HL-60/S4 (cell line): Measurements from ENCODE around the gene ZNF341.

Source experiments
- in situ Hi-C: fragments of 300-500 bp; cut with MboI; formaldehyde crosslinking; loops from 2 replicates; pipeline ENCODE4 v1.14.3; 2022; ENCODE audit warnings: low sequenced_read_pairs

ZNF341 gene

GRCh38 chr20:33821270-33821836 is 89.6 kb downstream of the ZNF341 start:
- in situ Hi-C loops = no loop called here

GRCh38 chr20:33822423-33822822 is 90.6 kb downstream of the ZNF341 start:
- in situ Hi-C loops = no loop called here

DNA sequence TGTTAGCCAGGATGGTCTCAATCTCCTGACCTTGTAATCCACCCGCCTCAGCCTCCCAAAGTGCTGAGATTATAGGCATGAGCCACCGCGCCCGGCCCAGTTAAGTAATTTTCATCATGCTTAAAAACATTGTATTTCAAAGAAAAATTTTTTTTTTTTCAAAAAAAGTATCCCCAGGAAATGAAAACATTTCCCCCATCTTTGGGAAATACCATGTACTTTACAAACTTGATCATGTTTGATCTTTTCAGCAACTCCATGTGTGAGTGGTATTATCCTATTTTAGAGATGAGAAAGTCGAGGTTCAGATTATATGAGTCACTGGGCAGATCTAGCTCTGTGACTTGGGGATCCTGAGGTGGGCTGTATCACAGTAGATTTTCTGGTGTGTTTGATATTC is 91.2 kb downstream of the ZNF341 start:
- in situ Hi-C loops = no loop called here

GRCh38 chr20:33824852-33825251 is 93.1 kb downstream of the ZNF341 start:
- in situ Hi-C loops = no loop called here

DNA sequence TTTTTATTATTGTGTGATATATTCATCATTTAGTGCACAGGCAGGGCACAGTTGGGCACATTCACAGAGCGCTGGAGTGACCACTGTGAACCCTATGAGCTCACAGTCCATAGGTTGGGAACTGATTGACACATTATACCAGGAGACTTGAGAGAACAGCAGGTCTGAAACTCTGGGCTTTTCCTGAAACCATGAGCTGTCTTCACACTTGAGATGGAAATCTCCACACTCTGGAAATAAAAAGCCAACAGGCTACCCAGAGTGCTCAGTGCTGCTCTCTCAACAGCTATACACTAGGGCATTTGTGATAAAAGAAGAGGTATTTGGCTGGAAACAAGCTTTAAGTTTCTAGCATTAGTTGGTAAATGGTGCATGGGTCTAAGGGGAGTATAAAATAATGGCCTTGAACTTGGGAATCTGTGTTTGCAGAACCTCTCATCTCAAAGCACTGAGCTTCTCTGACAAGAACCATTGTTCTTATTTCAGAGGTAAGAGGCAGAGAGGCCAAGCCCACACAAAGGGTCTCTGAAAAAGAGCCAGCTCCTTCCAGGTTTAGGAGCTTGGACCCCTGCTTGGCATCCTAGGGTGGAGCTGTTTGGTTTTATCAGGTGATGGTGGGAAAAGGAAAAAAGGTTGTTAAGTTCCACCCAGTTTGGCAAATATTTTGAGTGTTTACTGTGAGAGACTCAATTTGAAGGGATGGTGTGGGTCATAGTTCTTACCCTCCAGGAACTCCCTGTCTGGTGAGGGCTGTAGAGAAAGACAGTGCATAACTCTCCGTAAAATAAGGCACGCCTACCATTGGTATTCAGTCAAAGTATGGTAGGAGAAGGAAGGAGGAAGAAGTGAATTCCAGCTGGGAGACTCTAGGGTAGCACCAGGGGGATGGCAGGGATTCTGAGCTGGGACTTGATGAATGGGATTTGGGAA is 93.8 kb downstream of the ZNF341 start:
- in situ Hi-C loops = no loop called here

DNA sequence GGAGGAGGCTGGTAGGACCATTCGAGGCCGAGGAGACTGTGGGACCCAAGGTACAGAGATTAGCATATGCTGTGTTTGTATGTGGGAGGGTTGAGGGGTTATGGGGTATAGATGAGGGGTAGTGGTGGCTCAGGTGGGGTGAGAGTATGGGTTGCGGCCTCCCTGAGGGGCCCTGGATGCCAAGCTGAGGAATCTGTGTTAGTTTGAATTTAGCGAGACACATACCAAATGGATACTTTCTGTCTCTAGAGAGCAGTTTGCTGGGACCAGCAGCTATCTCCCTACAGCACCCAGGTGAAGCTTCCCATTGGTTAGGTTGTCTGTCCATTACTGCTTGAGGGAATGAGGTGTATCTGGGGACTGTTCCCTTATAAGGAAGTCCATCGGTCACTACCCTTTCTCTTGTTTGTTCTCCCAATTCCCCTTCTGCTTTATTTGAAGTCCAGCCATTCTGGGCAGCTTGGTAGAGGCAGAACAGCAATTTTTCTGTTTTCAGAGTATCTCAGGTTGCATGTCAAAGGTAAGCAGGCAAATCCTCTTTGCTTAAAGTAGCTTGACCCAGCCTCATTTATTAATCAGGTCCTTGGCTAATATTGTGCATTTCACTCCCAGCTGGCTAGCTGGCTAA is 94.6 kb downstream of the ZNF341 start:
- in situ Hi-C loops = no loop called here

- in situ Hi-C loops = no loop called here
These were observed 95.3 kb downstream of the ZNF341 start for GRCh38 chr20:33827109-33827508.

DNA sequence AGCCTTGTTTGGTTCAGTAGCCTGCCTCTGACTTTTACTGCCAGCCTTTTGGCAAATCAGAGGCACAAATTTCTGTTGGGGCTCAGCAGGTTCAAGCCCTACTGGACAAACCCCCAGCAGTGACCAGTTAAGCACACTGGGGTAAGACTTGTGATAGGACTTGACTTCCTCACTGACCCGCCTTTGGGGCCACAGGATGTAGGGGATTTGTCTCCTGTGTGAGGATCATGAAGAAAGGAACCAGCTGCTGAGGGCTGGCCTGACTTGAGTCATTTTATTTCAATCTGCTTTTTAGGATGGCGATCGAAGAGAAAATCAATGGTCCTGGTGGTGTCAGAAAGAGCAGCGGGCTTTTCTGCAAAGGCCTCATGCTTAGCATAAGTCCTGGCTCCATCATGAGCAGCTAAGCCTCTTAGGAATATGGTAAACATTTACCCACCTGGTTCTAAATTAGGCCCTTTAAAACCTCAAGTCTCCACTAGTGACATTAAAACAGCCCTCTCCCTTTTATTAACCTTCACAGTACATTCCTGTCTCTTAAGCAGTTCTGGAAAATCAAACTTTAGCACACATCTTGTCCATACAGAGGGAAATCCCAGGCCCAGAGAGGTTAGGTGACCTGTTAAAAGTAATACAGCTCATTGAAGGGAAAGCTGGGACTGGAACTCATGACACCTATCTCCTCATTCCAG is 96.0 kb downstream of the ZNF341 start:
- in situ Hi-C loops = no loop called here

GRCh38 chr20:33828326-33828844 is 96.6 kb downstream of the ZNF341 start:
- in situ Hi-C loops = no loop called here

DNA sequence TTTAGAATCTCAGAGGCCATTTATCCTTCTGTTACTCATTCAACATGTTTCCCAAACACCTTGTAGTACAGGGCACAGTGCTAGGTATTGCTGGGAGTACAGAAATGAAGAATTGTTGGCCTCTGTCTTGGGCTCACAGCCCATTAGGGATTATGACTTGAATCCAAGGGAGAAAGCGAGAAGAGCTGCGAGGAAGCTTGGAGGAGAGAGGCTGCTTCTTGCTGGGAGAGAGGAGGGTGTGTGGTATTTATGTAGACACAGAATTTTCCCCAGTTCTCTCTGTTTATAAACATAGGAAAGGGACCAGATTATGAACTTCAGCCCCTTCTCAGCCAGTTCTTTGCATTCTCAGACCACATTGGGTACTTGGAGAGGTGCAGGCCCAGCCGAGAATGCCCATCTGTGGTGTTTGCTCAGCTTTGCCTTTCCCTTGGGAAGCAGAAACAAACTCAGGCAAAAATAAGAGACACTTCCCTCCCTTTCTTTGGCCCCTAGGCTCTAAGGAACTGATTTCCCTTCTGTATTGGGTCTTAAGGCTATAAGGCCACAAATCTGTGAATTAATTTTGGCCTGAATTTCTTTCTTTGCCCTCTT is 97.3 kb downstream of the ZNF341 start:
- in situ Hi-C loops = no loop called here

GRCh38 chr20:33829636-33830035 is 97.8 kb downstream of the ZNF341 start:
- in situ Hi-C loops = no loop called here

DNA sequence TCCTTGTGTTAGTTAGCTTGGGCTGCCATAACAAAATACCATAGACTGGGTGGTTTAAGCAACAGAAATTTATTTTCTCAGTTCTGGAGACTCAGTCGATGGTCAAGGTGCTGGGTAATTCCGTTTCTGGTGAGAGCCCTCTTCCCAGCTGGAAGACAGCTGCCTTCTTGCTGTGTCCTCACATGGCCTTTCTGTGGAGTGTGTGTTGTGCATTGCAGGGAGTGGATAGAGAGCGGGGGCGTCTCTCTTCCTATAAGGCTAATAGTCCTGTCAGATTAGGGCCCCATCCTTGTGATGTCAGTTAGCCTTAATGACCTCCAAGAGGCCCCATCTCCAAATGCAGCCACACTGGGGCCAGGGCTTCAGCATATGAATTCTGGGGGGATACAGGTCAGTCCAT is 98.6 kb downstream of the ZNF341 start:
- in situ Hi-C loops = no loop called here

DNA sequence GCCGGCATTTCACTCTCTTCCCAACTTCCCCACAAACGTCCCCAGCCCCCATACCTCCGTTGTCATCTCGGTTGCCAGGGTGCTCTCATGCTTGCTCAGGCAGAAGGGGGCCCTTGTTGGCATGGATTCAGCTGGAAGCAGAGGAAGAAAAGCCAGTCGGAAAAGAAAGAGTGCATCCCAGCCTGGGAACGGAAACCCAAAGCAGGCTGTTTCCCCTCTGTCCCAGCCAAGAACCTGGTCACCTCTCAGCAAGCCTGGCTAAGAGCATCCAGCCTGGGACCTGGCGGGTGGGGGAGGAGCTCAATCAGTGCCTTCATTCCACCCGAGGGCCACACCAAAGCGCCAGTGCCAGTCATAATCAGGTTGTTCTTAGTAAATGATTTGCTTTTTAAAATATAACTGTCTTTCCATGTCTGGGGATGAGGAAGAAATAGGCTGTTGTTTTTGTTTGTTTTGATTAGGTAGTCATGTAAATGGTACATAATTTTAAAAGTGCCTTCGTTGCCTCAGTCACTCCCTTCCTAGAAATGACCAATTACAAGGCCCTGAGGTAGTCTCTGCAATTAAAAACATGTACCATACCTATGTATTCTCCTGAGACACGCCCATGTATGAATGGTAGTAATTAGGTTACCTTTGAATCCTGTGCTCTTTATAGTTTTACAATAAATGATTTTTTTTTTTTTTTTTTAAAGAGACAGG is 100.5 kb downstream of the ZNF341 start:
- in situ Hi-C loops = no loop called here

GRCh38 chr20:33833333-33833732 is 101.5 kb downstream of the ZNF341 start:
- in situ Hi-C loops = no loop called here

- in situ Hi-C loops = no loop called here
These were observed 103.9 kb downstream of the ZNF341 start for GRCh38 chr20:33835615-33836172.

DNA sequence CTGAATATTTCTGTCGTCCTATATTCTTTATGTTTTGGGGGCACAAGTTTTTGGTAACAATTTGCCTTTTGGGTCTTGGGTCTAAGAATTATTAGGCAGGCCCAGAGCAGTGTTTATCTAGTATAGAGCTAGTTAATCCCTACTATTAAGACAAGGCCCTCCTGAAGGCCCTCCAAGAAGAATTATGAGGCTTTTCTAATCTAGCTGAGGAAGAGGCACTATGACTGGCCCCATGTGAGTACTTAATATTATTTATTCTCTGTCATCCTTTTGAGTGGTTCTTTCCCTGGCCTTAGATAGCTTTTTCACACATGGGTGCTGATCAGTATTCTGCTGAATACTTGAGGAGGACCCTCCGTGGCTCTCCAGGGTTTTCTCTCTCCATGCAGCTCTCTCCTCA is 104.5 kb downstream of the ZNF341 start:
- in situ Hi-C loops = no loop called here

DNA sequence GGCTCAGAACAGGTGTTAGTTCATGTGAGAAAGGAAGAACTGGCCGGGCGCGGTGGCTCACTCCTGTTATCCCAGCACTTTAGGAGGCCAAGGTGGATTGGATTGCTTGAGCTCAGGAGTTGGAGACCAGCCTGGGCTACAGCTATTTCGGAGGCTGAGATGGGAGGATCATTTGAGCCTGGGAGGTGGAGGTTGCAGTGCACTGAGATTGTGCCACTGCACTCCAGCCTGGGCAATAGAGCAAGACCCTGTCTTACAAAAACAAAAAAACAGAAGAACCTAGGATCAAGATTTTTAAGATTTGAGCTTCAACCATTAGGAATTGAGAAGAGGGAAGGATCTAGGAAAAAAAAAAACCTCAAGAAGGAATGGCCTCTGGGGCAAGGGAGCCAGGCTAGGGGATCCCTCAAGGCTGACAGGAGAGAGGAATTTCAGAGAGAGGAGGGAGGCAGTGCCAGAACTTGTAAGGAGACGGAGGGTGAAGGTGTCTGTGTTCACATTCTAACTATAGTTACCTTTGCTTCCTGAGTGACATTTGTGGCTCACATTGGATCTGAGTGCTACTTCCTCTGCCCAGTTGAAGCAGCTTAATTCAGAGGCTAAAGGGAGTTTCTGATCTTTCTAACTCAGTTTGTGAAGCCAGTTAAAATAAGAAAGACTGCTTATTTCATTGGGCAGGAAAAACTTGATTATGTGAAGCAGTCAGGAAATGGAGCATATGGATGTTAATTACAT is 105.5 kb downstream of the ZNF341 start:
- in situ Hi-C loops = no loop called here

DNA sequence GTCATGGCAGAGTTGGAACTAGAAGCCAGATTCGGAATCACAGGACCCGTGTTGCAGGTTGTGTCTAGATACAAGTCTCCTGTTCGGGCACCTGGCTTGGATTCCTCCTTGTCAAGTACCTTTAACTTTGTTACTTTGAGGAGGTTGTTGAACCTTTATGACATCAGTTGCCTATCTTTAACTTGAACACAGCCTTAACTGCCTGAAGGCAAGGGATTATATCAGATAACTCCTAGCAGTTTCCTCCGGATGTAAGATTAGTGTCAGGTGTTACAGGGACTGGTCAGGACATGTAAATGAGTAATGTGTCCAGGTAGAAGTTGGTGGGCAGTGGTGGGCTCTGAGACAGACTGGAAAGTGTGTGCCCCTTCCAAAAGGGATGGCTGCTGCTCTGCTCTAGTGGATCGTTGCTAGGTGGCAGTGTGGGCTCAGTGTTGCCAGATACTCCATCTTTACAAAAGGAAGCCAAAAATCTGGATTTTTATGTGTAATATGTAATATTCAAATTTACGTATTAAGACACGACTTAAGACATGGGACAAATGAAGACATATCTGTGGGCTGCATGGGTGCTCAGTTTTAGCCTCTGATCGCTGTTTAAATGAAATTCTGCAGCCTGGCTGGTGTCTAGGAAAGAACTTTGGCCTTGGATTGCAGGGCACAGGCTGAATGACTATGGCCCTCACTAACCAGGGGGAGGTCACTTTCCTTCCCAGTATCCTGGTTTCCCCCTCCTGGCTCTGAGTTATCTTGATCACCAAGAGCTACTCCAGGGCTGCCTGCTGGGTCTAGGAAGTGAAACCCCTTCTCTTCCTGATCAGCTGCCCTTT is 106.5 kb downstream of the ZNF341 start:
- in situ Hi-C loops = no loop called here
